Lung (tissue), 12 donors: ENCODE results near the gene INAFM1. TPM values are rescaled to one million over a fixed set of nuclear protein-coding genes. Genes with fewer than 3 reads are reported as not detected.
"Not testable (repeated sequence)": the region's sequence is repeated elsewhere in the genome, so short reads cannot be mapped to it uniquely, and the experiment has no call there.

Experiments used
- ATAC-seq: fragments of 200-7000 bp; cut with Tn5 transposase; one replicate; pipeline ENCODE4 v1.9.1; 2020; ENCODE audit warnings: moderate number of reproducible peaks; ENCODE audit not compliant: insufficient read depth, low FRiP score
- DNase-seq, 3 donors: peaks; one replicate each; pipeline ENCODE4 v3.0.0-alpha.2; 2013 to 2017
- H3K27ac ChIP-seq, 2 donors: one replicate each; pipeline ENCODE4 v1.5.1; 2013; ENCODE audit warnings: mild to moderate bottlenecking in 2 of 2, moderate library complexity in 2 of 2, control low read depth in 1 of 2, inconsistent platforms in 1 of 2, low read depth in 1 of 2, low read length in 1 of 2
- H3K27me3 ChIP-seq, 3 donors: one replicate each; pipeline ENCODE4 v1.5.1; 2013; ENCODE audit warnings: low read length in 2 of 3; ENCODE audit not compliant: control insufficient read depth in 3 of 3, insufficient read depth in 3 of 3
- H3K36me3 ChIP-seq, 4 donors: one replicate each; pipeline ENCODE4 v1.5.1; 2013; ENCODE audit warnings: low read length in 4 of 4, mild to moderate bottlenecking in 1 of 4, moderate library complexity in 1 of 4; ENCODE audit not compliant: control insufficient read depth in 4 of 4, insufficient read depth in 4 of 4
- H3K4me1 ChIP-seq, 5 donors: one replicate each; pipeline ENCODE4 v1.5.1; 2013; ENCODE audit warnings: low read length in 5 of 5, mild to moderate bottlenecking in 2 of 5, moderate library complexity in 1 of 5; ENCODE audit not compliant: control insufficient read depth in 5 of 5, insufficient read depth in 5 of 5
- H3K4me3 ChIP-seq: one replicate; pipeline ENCODE4 v1.5.1; 2013; ENCODE audit warnings: mild to moderate bottlenecking, control low read depth, moderate library complexity
- H3K9ac ChIP-seq, 2 donors: one replicate each; pipeline ENCODE4 v1.5.1; 2013; ENCODE audit warnings: low read length in 2 of 2, control low read depth in 1 of 2; ENCODE audit not compliant: insufficient read depth in 1 of 2
- H3K9me3 ChIP-seq, 4 donors: one replicate each; pipeline ENCODE4 v1.5.1; 2013; ENCODE audit warnings: low read length in 3 of 4, mild to moderate bottlenecking in 1 of 4, moderate library complexity in 1 of 4; ENCODE audit not compliant: control insufficient read depth in 4 of 4, insufficient read depth in 3 of 4
- CTCF ChIP-seq: IDR thresholded peaks from 2 replicates; pipeline ENCODE4 v1.5.1; 2012; ENCODE audit warnings: mild to moderate bottlenecking; ENCODE audit errors: control extremely low read depth, extremely low read depth
- WGBS, 2 donors: extraction: QIAGEN DNeasy Blood & Tissue Kit; methylation state at CpG; one replicate each; pipeline ENCODE4 v1.1.7; 2013; 5-methylcytosine and 5-hydroxymethylcytosine counted together
- polyA plus RNA-seq, 2 donors: library from polyadenylated mRNA; stranded (reverse); fragments of 200-250 nt; gene quantifications; one replicate each; pipeline ENCODE4 v1.2.1, GENCODE V29; 2013
- total RNA-seq, 2 donors: library from RNA; depleted of rRNA in 1 of 2; stranded (reverse); fragments of >200 nt in 1 of 2; gene quantifications; one replicate each; pipeline ENCODE4 v1.2.1, GENCODE V29; 2014 to 2021
- donor health status: control.
- donor health status: control.
- donor health status: Bipolar disorder and iron deficiency.
- donor health status: healthy.
- donor health status: DM: yes; HTN: yes; CAD: no.

INAFM1 gene
- total and polyA plus RNA-seq, 4 donors = 2.4 to 33.5 (median 12.1) TPM

GRCh38 chr19:47247308-47247990 lies 27.2 kb upstream of the INAFM1 start:
- Histone ChIP-seq H3K27ac (no peak overlapping the region), H3K9me3 (no peaks in the 10 kb centered on the region), H3K4me3 (no peak overlapping the region), H3K9ac (no peak overlapping the region), H3K36me3 (no peaks in the 10 kb centered on the region), H3K27me3 (peaks cover 0 to 7% (median 0%) of the 10 kb centered on the region in 3 donors), H3K4me1 (peaks cover 0 to 8% (median 6%) of the 10 kb centered on the region in 5 donors)
- ATAC-seq (no peak), DNase-seq (peak; percentile 73 to 86 (median 78))
- peak; percentile 81 for TF ChIP-seq CTCF
- WGBS, 2 donors = 30 to 36% methylated on average over 25 of the region's 25 CpGs

DNA sequence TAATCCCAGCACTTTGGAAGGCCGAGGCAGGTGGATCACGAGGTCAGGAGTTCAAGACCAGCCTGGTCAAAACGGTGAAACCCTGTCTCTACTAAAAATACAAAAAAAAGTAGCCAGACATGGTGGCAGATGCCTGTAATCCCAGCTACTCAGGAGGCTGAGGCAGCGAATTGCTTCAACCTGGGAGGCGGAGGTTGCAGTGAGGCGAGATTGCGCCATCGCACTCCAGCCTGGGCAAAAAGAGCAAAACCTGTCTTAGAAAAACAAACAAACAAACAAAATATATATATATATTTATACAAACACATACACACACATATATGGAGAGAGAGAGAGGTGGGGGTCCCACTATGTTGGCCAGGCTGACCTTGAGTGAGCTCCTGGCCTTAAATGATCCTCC lies 21.7 kb upstream of the INAFM1 start:
- H3K9ac ChIP-seq, H3K27me3 ChIP-seq, H3K9me3 ChIP-seq, ATAC-seq, H3K4me1 ChIP-seq, DNase-seq, H3K27ac ChIP-seq, H3K36me3 ChIP-seq, H3K4me3 ChIP-seq: not testable (repeated sequence)
- WGBS, 2 donors = 83 to 84% methylated on average over 8 of the region's 8 CpGs

DNA sequence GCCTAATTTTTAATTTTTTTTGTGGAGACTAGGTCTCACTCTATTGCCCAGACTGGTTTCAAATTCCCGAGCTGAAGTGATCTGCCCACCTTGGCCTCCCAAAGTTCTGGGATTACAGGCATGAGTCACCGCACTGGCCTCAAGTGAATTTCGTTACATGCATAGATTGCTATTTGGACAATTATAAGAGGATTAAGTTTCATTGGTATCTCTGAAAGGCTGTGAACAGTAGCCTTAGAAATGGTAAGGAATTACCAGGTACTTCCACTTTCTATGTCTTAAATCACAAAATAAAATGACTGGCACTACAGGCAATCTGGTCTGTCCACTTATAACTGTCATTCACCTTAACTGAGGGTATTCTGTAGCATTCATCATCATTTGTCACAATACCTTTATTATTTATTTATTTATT lies 21.2 kb upstream of the INAFM1 start:
- Histone ChIP-seq H3K4me1 (peaks cover 3 to 10% (median 7%) of the 10 kb centered on the region in 5 donors), H3K4me3 (no peak overlapping the region), H3K9me3 (no peaks in the 10 kb centered on the region), H3K27ac (no peak overlapping the region), H3K9ac (no peak overlapping the region), H3K36me3 (peaks cover 0 to 3% (median 0%) of the 10 kb centered on the region in 4 donors), H3K27me3 (no peaks in the 10 kb centered on the region)
- no peak for ATAC-seq
- no peak for DNase-seq
- TF ChIP-seq CTCF = no peak
- WGBS, 2 donors = 66 to 92% methylated on average over 3 of the region's 3 CpGs

- Histone ChIP-seq H3K4me3 (no peak overlapping the region), H3K36me3 (peaks cover 0 to 8% (median 2%) of the 10 kb centered on the region in 4 donors), H3K9me3 (no peaks in the 10 kb centered on the region), H3K4me1 (peaks cover 3 to 14% (median 7%) of the 10 kb centered on the region in 5 donors), H3K27me3 (no peaks in the 10 kb centered on the region), H3K9ac (no peak overlapping the region), H3K27ac (no peak overlapping the region)
- no peak for DNase-seq
- WGBS, 2 donors = 93% methylated on average over 5 of the region's 5 CpGs
- no peak for TF ChIP-seq CTCF
- ATAC-seq = no peak
These were observed 20.7 kb upstream of the INAFM1 start for GRCh38 chr19:47253970-47254369.
